Stimulated activated CD4-positive, alpha-beta T cell treated with anti-CD3 and anti-CD28 coated beads, Interleukin-15, amount 100 ng/mL, for 24 hours (primary cell): Measurements from ENCODE around the gene KIF26B.
A peak's percentile ranks its signal among the peaks of the same experiment; 100 is the strongest.
"Not testable (repeated sequence)": the region's sequence is repeated elsewhere in the genome, so short reads cannot be mapped to it uniquely, and the experiment has no call there.

Source experiments
- DNase-seq: peaks from one replicate; pipeline ENCODE4 v3.0.0-alpha.2; 2020

Gene KIF26B

GRCh38 chr1:245154429-245155271 is at the start of gene KIF26B:
Gene KIF26B, plus strand, starts transcription at chr1:245154985. Its CDS starts 440 bp downstream, at chr1:245155425.
- peak; percentile 57 for DNase-seq

GRCh38 chr1:245105042-245105441 is 49.7 kb upstream of the KIF26B start:
- no peak for DNase-seq

DNA sequence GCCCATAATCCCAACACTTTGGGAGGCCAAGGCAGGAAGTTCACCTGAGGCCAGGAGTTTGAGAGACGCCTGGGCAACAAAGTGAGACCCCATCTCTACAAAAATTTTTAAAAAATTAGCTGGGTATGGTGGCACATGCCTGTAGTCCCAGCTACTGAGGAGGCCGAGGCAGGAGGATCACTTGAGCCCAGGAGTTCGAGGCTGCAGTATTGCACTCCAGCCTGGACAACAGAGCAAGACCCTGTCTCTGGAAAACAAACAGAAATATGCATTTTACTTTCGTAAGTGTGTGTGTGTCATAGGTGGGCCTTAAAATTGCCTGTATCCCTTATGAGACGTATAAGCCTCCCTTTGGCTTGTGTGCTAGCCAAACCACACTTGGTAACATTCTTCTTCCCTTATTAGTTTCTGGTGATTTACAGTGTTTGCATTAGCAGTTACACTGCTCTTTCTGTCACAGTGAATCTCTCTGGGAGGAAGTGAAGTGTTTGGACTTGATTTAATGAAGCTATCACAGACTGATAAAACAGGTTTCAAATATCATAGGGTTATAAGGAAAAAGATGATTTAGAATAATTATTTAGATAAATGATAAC is 48.9 kb upstream of the KIF26B start:
- no peak for DNase-seq

DNA sequence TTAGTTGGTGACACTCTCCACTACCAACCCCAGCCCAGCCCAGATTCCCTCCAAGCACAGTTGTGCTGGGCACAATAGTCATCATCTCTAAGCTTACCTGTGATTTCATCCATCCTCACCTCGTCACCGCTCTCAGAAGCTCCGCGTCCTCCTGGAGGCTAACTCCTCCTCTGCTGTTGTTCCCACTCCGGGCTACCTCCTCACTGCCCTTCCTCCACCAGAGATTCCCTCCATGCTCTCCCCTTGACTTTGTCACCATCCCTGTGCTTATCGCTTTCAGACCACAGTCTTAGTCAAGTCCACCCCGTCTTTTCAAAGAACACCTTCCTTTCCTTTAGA is 47.0 kb upstream of the KIF26B start:
- no peak for DNase-seq

GRCh38 chr1:245108246-245108645 is 46.5 kb upstream of the KIF26B start:
- DNase-seq: no peak

GRCh38 chr1:245108909-245109308 is 45.9 kb upstream of the KIF26B start:
- DNase-seq: no peak

DNA sequence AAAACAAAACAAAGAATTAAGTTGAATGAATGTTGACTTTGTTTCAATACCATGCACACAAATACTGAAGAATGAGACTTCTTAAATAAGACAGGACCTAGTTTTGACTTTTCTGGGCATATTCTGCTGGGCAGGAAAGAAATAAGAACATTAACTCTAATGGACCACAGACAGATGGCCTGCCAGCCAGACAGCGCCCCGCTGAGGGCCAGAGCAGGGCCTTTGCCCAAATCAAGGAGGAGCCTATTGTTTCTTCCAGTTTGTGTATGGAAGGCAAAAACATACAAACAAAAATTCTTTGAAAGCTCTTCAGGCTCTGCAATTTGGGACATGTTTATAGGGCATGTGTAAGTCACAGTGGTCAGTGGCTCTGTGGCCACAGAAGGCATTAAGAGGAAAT is 44.4 kb upstream of the KIF26B start:
- DNase-seq: no peak

- no peak for DNase-seq
Observed at GRCh38 chr1:245111073-245111472, 43.7 kb upstream of the KIF26B start.

GRCh38 chr1:245113649-245114048 is 41.1 kb upstream of the KIF26B start:
- no peak for DNase-seq

- no peak for DNase-seq
Observed at GRCh38 chr1:245116131-245116530, 38.7 kb upstream of the KIF26B start.

DNA sequence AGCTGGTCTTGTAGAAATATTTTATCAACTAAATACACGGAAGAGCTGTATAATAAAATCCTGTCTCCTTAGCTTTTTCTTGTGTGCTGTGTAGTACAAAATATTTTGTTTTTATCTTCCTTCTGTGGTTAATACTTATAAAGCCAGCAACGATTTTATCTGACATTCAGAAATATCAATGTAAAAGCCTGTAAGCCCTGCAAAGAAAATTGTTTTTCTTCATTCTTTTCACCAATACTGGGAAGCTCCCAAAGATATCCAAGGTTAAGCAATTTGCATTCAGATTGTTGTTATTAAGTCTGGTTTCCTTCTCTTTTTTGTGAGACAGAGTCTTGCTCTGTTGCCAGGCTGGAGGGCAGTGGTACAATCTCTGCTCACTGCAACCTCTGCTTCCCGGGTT is 38.0 kb upstream of the KIF26B start:
- DNase-seq: no peak

GRCh38 chr1:245118066-245118465 is 36.7 kb upstream of the KIF26B start:
- DNase-seq: no peak

DNA sequence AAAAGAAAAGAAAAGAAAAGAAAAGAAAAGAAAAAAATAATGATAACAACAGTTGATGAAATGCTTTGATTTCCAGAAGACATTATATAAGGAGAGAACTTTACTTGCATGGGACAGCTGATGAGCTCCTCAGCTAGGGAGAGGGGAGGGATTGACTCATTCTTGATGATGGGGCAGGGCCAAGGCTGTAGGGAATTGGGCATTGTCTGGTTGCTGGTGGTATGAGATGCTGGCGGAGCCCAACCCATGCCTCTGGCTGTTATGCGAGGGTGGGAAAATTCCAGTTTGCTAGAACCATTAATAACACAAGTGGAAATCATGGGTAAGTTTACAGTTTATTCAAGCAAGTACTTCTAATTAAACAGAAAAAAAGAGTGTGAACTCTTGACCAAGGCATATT is 36.0 kb upstream of the KIF26B start:
- DNase-seq: no peak

GRCh38 chr1:245121523-245121922 is 33.3 kb upstream of the KIF26B start:
- no peak for DNase-seq

GRCh38 chr1:245124241-245124640 is 30.5 kb upstream of the KIF26B start:
- no peak for DNase-seq

- DNase-seq: no peak
Observed at GRCh38 chr1:245124644-245125043, 30.1 kb upstream of the KIF26B start.

DNA sequence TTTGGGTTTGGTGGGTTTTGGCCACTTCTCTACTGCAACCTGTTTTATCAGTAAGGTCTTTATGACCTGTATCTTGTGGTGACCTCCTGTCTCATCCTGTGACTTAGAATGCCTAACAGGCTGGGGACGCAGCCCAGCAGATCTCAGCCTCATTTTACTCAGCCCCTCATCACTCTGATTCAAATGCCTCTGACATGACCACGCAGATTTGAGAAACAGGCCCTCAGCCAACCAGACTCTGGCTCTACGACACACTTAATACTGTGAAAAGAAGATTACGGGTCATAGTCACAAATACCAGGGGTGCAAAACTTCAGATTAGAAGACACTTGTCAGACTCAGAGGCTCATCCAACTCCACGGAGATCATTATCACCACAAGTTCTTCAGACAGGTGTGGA is 28.3 kb upstream of the KIF26B start:
- DNase-seq: no peak

DNA sequence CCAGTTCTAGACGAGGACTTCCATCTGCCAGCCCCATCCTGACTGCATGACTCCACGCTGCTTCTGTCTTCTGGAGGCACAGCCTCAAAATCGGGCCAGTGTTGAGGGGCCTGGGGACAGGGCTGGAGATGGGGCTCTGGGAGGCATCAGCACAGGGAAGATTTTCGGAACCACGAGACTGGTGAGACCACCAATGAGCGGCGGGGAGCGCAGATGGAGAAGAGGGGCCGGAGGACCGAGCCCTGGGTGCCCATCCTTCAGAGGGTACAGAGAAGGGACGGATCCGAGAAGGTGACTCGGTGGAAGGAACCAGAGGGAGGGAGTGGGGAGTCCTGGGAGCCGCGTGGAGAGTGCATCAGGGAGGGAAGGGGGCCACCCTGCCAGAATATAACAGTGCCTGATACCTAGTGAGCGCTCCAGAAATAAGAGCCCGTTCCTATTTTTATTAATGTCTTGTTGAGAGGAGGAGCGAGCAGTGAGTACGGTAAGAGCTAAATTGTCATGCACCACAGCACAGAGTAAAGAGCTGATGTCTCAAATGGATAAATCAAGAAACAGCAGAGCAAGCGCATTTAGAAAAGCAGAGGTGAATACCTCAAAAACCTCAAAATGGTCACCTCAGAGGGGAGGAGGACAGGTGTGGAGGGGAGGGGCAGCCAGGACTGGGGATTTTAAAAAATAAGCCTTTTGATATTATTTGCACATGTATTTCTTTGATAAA is 26.2 kb upstream of the KIF26B start:
- no peak for DNase-seq

GRCh38 chr1:245129319-245130240 is 25.2 kb upstream of the KIF26B start:
- no peak for DNase-seq

GRCh38 chr1:245130281-245131025 is 24.3 kb upstream of the KIF26B start:
- not testable (repeated sequence) for DNase-seq

GRCh38 chr1:245131026-245131393 is 23.8 kb upstream of the KIF26B start:
- no peak for DNase-seq

- no peak for DNase-seq
Observed at GRCh38 chr1:245132771-245133170, 22.0 kb upstream of the KIF26B start.
